C4-2B (cell line): ENCODE data around the gene DAPK1.
A peak's percentile ranks its signal among the peaks of the same experiment; 100 is the strongest.

Experiments
- H3K27ac ChIP-seq: fragments of 450-650 bp; 2 replicates; pipeline ENCODE4 v1.5.1; 2017
- ZFX ChIP-seq: fragments of 450-650 bp; IDR thresholded peaks from 2 replicates; pipeline ENCODE4 v1.6.1; 2017
- TF ChIP-seq, protein P1 (sequence below): fragments of 450-650 bp; conservative IDR thresholded peaks from 2 replicates; pipeline ENCODE4 v1.5.1; 2017; ENCODE audit warnings: mild to moderate bottlenecking

The DAPK1 gene

DNA sequence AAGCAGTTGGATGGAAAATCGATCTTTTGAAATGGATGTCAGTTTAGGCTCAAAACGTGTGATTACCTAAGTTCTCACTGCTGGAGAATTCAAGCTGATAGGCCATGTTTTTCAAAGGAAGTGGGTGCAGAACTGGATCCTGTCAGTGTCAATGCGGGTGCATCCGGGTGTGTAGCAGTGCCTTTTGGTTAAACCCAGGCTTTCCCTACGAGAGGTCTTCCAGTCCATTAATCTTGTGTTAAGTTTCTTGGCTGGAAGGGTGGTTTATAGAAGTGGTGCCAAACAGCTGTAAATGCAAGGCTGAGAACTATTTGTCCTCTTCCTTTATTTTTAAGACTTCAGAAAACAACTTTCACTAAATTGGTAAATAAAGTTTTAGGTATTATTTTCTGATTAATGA, 71.9 kb downstream of the DAPK1 start:
- H3K27ac ChIP-seq = peak overlapping the region; percentile 35; the same call in 1 of the 2 replicates
- TF ChIP-seq, protein P1, sequence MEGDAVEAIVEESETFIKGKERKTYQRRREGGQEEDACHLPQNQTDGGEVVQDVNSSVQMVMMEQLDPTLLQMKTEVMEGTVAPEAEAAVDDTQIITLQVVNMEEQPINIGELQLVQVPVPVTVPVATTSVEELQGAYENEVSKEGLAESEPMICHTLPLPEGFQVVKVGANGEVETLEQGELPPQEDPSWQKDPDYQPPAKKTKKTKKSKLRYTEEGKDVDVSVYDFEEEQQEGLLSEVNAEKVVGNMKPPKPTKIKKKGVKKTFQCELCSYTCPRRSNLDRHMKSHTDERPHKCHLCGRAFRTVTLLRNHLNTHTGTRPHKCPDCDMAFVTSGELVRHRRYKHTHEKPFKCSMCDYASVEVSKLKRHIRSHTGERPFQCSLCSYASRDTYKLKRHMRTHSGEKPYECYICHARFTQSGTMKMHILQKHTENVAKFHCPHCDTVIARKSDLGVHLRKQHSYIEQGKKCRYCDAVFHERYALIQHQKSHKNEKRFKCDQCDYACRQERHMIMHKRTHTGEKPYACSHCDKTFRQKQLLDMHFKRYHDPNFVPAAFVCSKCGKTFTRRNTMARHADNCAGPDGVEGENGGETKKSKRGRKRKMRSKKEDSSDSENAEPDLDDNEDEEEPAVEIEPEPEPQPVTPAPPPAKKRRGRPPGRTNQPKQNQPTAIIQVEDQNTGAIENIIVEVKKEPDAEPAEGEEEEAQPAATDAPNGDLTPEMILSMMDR = no peak
- TF ChIP-seq ZFX = no peak

GRCh38 chr9:87570000-87570908, 72.6 kb downstream of the DAPK1 start:
- TF ChIP-seq ZFX = no peak
- TF ChIP-seq, protein P1 = no peak
- H3K27ac ChIP-seq = peak overlapping the region; percentile 23; the same call in 1 of the 2 replicates

GRCh38 chr9:87572719-87573118, 75.1 kb downstream of the DAPK1 start:
- TF ChIP-seq, protein P1 = no peak
- no peak for TF ChIP-seq ZFX

GRCh38 chr9:87573841-87574342, 76.2 kb downstream of the DAPK1 start:
- H3K27ac ChIP-seq = no peak overlapping the region
- TF ChIP-seq, protein P1 = no peak
- TF ChIP-seq ZFX = no peak

More at GRCh38 chr9:87572719-87573118, 75.1 kb downstream of the DAPK1 start:
- H3K27ac ChIP-seq = peak overlapping the region; percentile 14; the same call in 1 of the 2 replicates

GRCh38 chr9:87577746-87578145, 80.1 kb downstream of the DAPK1 start:
- TF ChIP-seq, protein P1 = no peak
- TF ChIP-seq ZFX = no peak
- no peak overlapping the region for H3K27ac ChIP-seq

DNA sequence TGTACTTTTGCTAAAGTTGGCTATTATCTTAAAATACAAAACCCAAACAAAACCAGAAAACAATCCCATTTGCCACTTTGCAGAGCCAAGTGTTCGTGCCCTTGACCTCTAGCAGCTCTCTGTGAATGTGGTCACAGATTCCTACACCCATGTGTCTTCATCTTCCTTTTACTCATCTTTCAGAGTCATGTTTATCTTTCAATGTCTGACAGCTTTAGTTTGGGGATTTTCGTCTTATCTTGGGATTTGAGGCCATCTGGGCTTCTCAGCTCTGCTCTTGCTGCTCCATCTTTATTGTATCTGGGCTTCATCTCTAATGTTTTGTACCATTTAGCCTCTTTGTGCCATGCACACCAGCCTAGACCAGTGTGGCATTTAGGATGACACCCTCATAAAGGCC, 81.0 kb downstream of the DAPK1 start:
- no peak for TF ChIP-seq ZFX
- no peak overlapping the region for H3K27ac ChIP-seq

DNA sequence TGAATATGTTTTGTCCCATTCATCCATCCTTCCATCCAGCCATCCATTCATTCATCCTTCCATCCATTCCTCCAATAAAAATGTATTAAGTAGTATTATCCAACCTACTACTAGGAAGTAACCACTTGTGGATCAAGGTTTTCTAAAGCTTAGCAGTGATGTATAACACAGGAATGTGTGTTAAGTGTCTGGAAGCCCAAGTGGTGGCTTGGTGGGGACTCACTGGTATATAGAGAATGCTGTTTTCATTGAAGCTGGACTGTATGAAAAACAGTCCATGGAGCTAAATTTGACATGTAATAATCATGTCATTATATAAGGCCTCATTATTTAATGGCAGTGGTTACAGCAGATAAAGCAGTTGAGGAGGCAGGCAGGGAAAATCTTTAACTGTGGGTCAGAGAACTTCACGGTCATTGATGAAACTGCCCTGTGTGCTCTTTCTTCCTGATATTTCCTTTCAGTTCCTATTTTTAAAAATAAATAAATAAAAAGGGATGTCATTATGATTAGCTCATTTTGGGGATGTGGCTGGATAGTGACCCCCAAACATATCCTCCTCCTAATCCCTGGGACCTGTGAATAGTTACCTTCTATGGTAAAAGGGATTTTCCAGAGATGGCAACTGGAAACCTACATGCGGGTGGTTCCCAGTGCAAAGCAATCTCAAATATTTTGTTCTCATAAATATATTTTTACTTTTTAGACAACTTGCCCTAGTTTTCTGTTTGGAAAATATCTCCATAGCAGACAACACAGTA, 82.3 kb downstream of the DAPK1 start:
- no peak for TF ChIP-seq ZFX
- TF ChIP-seq, protein P1 = no peak
- H3K27ac ChIP-seq = no peak overlapping the region
